DND-41 (cell line): Measurements from ENCODE around the gene CAPN14.
"Not testable (repeated sequence)": the region's sequence is repeated elsewhere in the genome, so short reads cannot be mapped to it uniquely, and the experiment has no call there.

Experiments
- EZH2 ChIP-seq: IDR thresholded peaks from 3 replicates; pipeline ENCODE4 v1.6.1; 2012; ENCODE audit warnings: borderline replicate concordance, low read depth, mild to moderate bottlenecking, moderate library complexity, low read length, inconsistent platforms; ENCODE audit not compliant: severe bottlenecking
- TF ChIP-seq, protein P1 (sequence below): IDR thresholded peaks from 2 replicates; pipeline ENCODE4 v1.5.1; 2012; ENCODE audit warnings: borderline replicate concordance, low read length, moderate library complexity, mild to moderate bottlenecking; ENCODE audit not compliant: poor library complexity, severe bottlenecking; ENCODE audit errors: extremely low read depth

DNA sequence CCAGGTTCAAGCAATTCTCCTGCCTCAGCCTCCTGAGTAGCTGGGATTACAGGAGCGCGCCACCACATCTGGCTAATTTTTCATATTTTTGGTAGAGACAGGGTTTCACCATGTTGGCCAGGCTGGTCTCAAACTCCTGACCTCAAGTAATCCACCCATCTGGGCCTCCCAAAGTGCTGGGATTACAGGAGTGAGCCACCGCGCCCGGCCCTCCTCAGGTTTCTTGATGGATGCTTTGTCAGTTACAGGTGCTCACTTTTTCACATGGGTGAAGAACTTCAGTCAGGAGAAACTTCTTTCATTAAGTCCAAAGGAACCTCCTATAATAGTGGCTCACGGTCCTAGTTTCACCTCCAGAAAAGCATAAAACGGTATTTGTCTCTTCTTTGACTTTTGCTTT lies 33.3 kb downstream of the CAPN14 start:
- TF ChIP-seq, protein P1, sequence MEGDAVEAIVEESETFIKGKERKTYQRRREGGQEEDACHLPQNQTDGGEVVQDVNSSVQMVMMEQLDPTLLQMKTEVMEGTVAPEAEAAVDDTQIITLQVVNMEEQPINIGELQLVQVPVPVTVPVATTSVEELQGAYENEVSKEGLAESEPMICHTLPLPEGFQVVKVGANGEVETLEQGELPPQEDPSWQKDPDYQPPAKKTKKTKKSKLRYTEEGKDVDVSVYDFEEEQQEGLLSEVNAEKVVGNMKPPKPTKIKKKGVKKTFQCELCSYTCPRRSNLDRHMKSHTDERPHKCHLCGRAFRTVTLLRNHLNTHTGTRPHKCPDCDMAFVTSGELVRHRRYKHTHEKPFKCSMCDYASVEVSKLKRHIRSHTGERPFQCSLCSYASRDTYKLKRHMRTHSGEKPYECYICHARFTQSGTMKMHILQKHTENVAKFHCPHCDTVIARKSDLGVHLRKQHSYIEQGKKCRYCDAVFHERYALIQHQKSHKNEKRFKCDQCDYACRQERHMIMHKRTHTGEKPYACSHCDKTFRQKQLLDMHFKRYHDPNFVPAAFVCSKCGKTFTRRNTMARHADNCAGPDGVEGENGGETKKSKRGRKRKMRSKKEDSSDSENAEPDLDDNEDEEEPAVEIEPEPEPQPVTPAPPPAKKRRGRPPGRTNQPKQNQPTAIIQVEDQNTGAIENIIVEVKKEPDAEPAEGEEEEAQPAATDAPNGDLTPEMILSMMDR = not testable (repeated sequence)
- TF ChIP-seq EZH2 = not testable (repeated sequence)
